VCaP (cell line): ENCODE measurements around the gene PAK1.

ENCODE experiments used
- H3K27ac ChIP-seq: fragments of 450-650 bp; 2 replicates; pipeline ENCODE4 v1.5.1; 2017
- CTCF ChIP-seq: fragments of 450-650 bp; conservative IDR thresholded peaks from 2 replicates; pipeline ENCODE4 v1.5.1; 2017; ENCODE audit warnings: mild to moderate bottlenecking, moderate library complexity

PAK1 gene

GRCh38 chr11:77371646-77372045, 102.2 kb downstream of the PAK1 start:
- no peak overlapping the region for H3K27ac ChIP-seq
- no peak for TF ChIP-seq CTCF

GRCh38 chr11:77370217-77370616, 103.7 kb downstream of the PAK1 start:
- peak; percentile 47; the same call in 1 of the 2 replicates for TF ChIP-seq CTCF
- H3K27ac ChIP-seq = no peak overlapping the region

- H3K27ac ChIP-seq = no peak overlapping the region
- no peak for TF ChIP-seq CTCF
Observed at GRCh38 chr11:77361184-77361583, 112.7 kb downstream of the PAK1 start.

GRCh38 chr11:77359481-77359880, 114.4 kb downstream of the PAK1 start:
- no peak for TF ChIP-seq CTCF
- H3K27ac ChIP-seq = no peak overlapping the region

- TF ChIP-seq CTCF = no peak
- no peak overlapping the region for H3K27ac ChIP-seq
Observed at GRCh38 chr11:77353131-77353530, 120.8 kb downstream of the PAK1 start.

GRCh38 chr11:77351281-77351886, 122.5 kb downstream of the PAK1 start:
- no peak for TF ChIP-seq CTCF
- no peak overlapping the region for H3K27ac ChIP-seq

- H3K27ac ChIP-seq = no peak overlapping the region
- no peak for TF ChIP-seq CTCF
Observed at GRCh38 chr11:77347948-77348347, 125.9 kb downstream of the PAK1 start.
